ENCODE results near the gene HEG1. TPM values are rescaled to one million over a fixed set of nuclear protein-coding genes. Genes with fewer than 3 reads are reported as not detected.

Gene HEG1
- total RNA-seq, 4 donors from 2014 or later = 47.8 to 91.7 (median 76.8) TPM

DNA sequence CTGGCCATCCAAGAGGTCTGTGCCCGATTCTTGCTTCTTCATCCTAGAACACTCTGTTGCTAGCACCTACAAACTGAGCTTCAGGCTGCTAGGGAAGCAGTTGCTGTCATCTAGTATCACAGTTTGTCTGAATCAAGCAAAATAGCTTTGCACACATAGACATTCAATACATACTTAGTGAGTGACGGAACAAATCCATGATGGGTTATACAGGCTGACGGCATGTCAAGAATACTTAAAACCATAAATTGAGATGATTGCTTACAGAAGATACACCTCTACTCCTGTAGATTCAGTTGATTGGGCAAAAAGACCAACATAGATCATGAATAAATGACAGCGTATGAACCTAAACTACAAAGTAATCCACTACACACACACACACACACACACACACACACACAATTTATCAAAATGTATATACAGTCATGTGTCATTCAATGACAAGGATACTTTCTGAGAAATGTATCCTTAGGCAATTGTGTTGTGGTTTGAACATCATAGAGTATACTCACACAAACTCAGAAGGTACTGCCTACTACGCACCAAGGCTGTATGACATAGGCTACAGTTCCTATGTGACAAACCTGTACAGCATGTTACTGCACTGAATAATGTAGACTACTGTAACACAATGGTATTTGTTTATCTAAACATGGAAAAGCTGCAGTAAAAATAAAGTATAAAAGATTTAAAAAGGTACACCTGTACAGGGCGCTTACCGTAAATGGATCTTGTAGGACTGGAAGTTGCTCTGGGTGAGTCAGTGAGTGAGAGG, 14.4 kb upstream of the HEG1 start:
- TF ChIP-seq EP300 (IDR thresholded peaks at IDR 0.05) = no peak
- TF ChIP-seq POLR2A (IDR thresholded peaks at IDR 0.05; ENCODE audit: low read depth) = no peak
- TF ChIP-seq, protein P1, sequence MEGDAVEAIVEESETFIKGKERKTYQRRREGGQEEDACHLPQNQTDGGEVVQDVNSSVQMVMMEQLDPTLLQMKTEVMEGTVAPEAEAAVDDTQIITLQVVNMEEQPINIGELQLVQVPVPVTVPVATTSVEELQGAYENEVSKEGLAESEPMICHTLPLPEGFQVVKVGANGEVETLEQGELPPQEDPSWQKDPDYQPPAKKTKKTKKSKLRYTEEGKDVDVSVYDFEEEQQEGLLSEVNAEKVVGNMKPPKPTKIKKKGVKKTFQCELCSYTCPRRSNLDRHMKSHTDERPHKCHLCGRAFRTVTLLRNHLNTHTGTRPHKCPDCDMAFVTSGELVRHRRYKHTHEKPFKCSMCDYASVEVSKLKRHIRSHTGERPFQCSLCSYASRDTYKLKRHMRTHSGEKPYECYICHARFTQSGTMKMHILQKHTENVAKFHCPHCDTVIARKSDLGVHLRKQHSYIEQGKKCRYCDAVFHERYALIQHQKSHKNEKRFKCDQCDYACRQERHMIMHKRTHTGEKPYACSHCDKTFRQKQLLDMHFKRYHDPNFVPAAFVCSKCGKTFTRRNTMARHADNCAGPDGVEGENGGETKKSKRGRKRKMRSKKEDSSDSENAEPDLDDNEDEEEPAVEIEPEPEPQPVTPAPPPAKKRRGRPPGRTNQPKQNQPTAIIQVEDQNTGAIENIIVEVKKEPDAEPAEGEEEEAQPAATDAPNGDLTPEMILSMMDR (IDR thresholded peaks at IDR 0.05) = no peak
- TF ChIP-seq POLR2AphosphoS5 (IDR thresholded peaks at IDR 0.05) = no peak
- intact Hi-C loops (cut with DNase I) = loop anchor here (5.0 kb wide), 1 partner anchor 57 kb away; no protein-coding TSS in a partner anchor
- no peak overlapping the region for H3K27ac ChIP-seq (replicated peaks in 1 of 4)
- no peak for DNase-seq (ENCODE audit: extremely low spot score)
- H3K36me3 ChIP-seq = no peaks in the 10 kb centered on the region
- H3K4me1 ChIP-seq = peaks cover 0 to 4% (median 0%) of the 10 kb centered on the region in 4 donors
- H3K4me3 ChIP-seq = no peak overlapping the region
- WGBS = 94% methylated on average over 7 of the region's 7 CpGs
- H3K27me3 ChIP-seq = no peaks in the 10 kb centered on the region
- H3K9me3 ChIP-seq = no peaks in the 10 kb centered on the region

DNA sequence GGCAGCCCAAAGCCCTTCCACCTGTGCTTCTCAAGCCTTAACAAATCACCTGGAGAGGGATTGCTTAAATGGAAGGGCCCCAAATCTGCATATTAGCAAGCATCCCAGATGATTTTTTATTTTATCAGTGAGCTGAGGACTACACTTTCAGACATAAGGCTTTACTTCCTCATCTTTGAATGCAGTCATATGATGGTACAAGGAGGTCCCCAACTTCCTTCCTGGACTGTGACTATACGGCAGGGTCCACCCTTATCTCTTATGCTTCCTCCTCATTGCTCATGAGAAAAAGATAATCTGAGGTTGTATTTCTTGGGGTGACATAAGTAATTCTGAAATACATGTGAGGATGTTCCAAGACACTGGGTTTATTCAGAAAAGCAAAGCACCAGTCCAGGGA, 13.7 kb upstream of the HEG1 start:
- H3K4me3 ChIP-seq = no peak overlapping the region
- no peak for DNase-seq (ENCODE audit: extremely low spot score)
- H3K4me1 ChIP-seq = peaks cover 0 to 4% (median 0%) of the 10 kb centered on the region in 4 donors
- TF ChIP-seq POLR2A (IDR thresholded peaks at IDR 0.05; ENCODE audit: low read depth) (no peak), EP300 (IDR thresholded peaks at IDR 0.05) (no peak), POLR2AphosphoS5 (IDR thresholded peaks at IDR 0.05) (no peak)
- TF ChIP-seq, protein P1 (IDR thresholded peaks at IDR 0.05) = no peak
- no peak overlapping the region for H3K27ac ChIP-seq (replicated peaks in 1 of 4)
- H3K36me3 ChIP-seq = no peaks in the 10 kb centered on the region
- intact Hi-C loops (cut with DNase I) = loop anchor here (5.0 kb wide), 1 partner anchor 58 kb away; no protein-coding TSS in a partner anchor
- H3K27me3 ChIP-seq = no peaks in the 10 kb centered on the region
- WGBS = 62% methylated on average over 1 of the region's 1 CpG
- no peaks in the 10 kb centered on the region for H3K9me3 ChIP-seq

DNA sequence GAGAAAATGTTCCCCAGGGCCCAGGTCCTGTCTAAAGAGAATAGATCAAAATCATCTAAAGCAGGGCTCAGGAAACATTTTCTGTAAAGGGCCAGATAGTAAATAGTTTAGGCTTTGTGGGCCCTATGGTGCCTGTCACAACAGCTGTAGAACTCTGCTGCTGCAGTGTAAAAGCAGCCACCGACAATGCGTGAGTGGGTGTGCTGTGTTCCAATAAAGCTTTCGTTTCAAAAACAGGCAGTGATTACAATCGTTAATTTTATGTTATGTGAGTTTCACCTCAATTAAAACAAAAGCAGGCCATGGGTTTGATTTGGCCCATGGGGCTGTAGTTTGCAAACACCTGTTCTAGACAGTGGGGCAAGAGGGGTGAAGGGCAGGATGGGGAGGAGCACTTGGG, 12.5 kb upstream of the HEG1 start:
- intact Hi-C loops (cut with DNase I) = loop anchor here (5.0 kb wide), 1 partner anchor 59 kb away; no protein-coding TSS in a partner anchor
- 90% methylated on average over 4 of the region's 4 CpGs for WGBS
- no peaks in the 10 kb centered on the region for H3K9me3 ChIP-seq
- no peak for DNase-seq (ENCODE audit: extremely low spot score)
- H3K27ac ChIP-seq (replicated peaks in 1 of 4) = no peak overlapping the region
- H3K27me3 ChIP-seq = no peaks in the 10 kb centered on the region
- TF ChIP-seq POLR2A (IDR thresholded peaks at IDR 0.05; ENCODE audit: low read depth) (no peak), POLR2AphosphoS5 (IDR thresholded peaks at IDR 0.05) (no peak)
- TF ChIP-seq, protein P1 (IDR thresholded peaks at IDR 0.05) = no peak
- H3K4me3 ChIP-seq = no peak overlapping the region
- H3K36me3 ChIP-seq = no peaks in the 10 kb centered on the region
- peaks cover 8 to 9% (median 8%) of the 10 kb centered on the region in 4 donors for H3K4me1 ChIP-seq

DNA sequence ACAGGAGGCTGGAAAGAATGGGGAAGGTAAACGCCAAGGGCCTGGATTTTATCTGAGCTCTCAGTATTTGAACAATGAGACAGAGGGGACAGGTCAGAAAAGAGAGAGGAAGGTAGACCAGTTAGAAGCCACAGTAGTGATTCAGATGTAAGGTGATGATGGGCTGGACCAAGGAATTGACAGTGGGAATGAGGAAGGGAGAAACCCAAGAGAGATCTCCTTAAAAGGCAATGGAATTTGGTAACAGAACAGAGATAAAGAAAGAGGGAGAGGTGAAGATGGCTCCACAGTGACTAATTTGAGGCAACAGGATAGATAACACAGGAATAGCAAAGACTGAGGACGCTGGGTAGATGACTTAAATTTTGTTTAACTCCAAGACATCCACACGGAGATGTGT, 11.4 kb upstream of the HEG1 start:
- WGBS = 89% methylated on average over 3 of the region's 3 CpGs
- Histone ChIP-seq H3K27me3 (no peaks in the 10 kb centered on the region), H3K9me3 (no peaks in the 10 kb centered on the region), H3K4me3 (no peak overlapping the region), H3K27ac (replicated peaks in 1 of 4) (no peak overlapping the region), H3K4me1 (peaks cover 16 to 19% (median 18%) of the 10 kb centered on the region in 4 donors), H3K36me3 (no peaks in the 10 kb centered on the region)
- TF ChIP-seq POLR2A (IDR thresholded peaks at IDR 0.05; ENCODE audit: low read depth) (no peak), EP300 (IDR thresholded peaks at IDR 0.05) (no peak), POLR2AphosphoS5 (IDR thresholded peaks at IDR 0.05) (no peak)
- TF ChIP-seq, protein P1 (IDR thresholded peaks at IDR 0.05) = no peak
- intact Hi-C loops (cut with DNase I) = loop anchor here (5.0 kb wide), 1 partner anchor 60 kb away; no protein-coding TSS in a partner anchor
- no peak for DNase-seq (ENCODE audit: extremely low spot score)
